Astrocyte (in vitro differentiated cells and primary cell): ENCODE data around the gene STK24. TPM values are rescaled to one million over a fixed set of nuclear protein-coding genes. Genes with fewer than 3 reads are reported as not detected.

Source experiments
- DNase-seq: peaks from one replicate; pipeline ENCODE4 v3.0.0-alpha.2; 2010; ENCODE audit warnings: low read depth
- FAIRE-seq: peaks from 2 replicates; lab custom pipeline; 2011; peaks lifted over from hg19 to GRCh38; lab: Jason Lieb, UNC
- H2AFZ ChIP-seq: 2 replicates; pipeline ENCODE4 v1.6.0; 2012; ENCODE audit warnings: low read depth, low read length, inconsistent platforms
- H3K27ac ChIP-seq: 2 replicates; pipeline ENCODE4 v1.5.1; 2011; ENCODE audit warnings: low read depth, low read length, inconsistent platforms
- H3K27me3 ChIP-seq: 2 replicates; pipeline ENCODE4 v1.6.0; 2011; ENCODE audit warnings: low read length, inconsistent platforms; ENCODE audit not compliant: insufficient read depth
- H3K36me3 ChIP-seq: 2 replicates; pipeline ENCODE4 v1.5.1; 2011; ENCODE audit warnings: low read length, inconsistent platforms; ENCODE audit not compliant: insufficient read depth
- H3K4me1 ChIP-seq: 2 replicates; pipeline ENCODE4 v1.5.1; 2011; ENCODE audit warnings: low read length, inconsistent platforms; ENCODE audit not compliant: insufficient read depth
- H3K4me2 ChIP-seq: 2 replicates; pipeline ENCODE4 v1.6.0; 2012; ENCODE audit warnings: low read length, inconsistent platforms
- H3K4me3 ChIP-seq: 2 replicates; pipeline ENCODE4 v1.5.1; 2011; ENCODE audit warnings: low read depth, mild to moderate bottlenecking, low read length, inconsistent platforms; ENCODE audit not compliant: insufficient read depth
- H3K79me2 ChIP-seq: 2 replicates; pipeline ENCODE4 v1.6.0; 2012; ENCODE audit warnings: mild to moderate bottlenecking, low read length, inconsistent platforms; ENCODE audit not compliant: insufficient read depth
- H3K9ac ChIP-seq: 2 replicates; pipeline ENCODE4 v1.6.0; 2012; ENCODE audit warnings: mild to moderate bottlenecking, low read length, inconsistent platforms
- H3K9me3 ChIP-seq: 2 replicates; pipeline ENCODE4 v1.5.1; 2012; ENCODE audit warnings: low read depth, mild to moderate bottlenecking, low read length, inconsistent platforms; ENCODE audit not compliant: insufficient read depth
- H4K20me1 ChIP-seq: 2 replicates; pipeline ENCODE4 v1.6.0; 2012; ENCODE audit warnings: low read length, inconsistent platforms; ENCODE audit not compliant: insufficient read depth
- H3K27ac Mint-ChIP-seq: one replicate; pipeline ENCODE4 v1.8.0; 2021; ENCODE audit warnings: mild to moderate bottlenecking, mixed read lengths; ENCODE audit not compliant: unreplicated experiment
- H3K27me3 Mint-ChIP-seq: one replicate; pipeline ENCODE4 v1.8.0; 2021; ENCODE audit warnings: low read depth, mixed read lengths; ENCODE audit not compliant: unreplicated experiment
- H3K36me3 Mint-ChIP-seq: one replicate; pipeline ENCODE4 v1.8.0; 2021; ENCODE audit warnings: low read depth, mixed read lengths; ENCODE audit not compliant: unreplicated experiment
- H3K4me1 Mint-ChIP-seq: one replicate; pipeline ENCODE4 v1.8.0; 2021; ENCODE audit warnings: low read depth, mixed read lengths; ENCODE audit not compliant: unreplicated experiment
- H3K4me3 Mint-ChIP-seq: one replicate; pipeline ENCODE4 v1.8.0; 2021; ENCODE audit warnings: mild to moderate bottlenecking, moderate library complexity, mixed read lengths; ENCODE audit not compliant: unreplicated experiment
- H3K9me3 Mint-ChIP-seq: one replicate; pipeline ENCODE4 v1.8.0; 2021; ENCODE audit warnings: mild to moderate bottlenecking, mixed read lengths; ENCODE audit not compliant: unreplicated experiment
- CTCF ChIP-seq: IDR thresholded peaks from 2 replicates; pipeline ENCODE4 v1.5.1; 2011; ENCODE audit warnings: low read depth, mild to moderate bottlenecking, inconsistent platforms, low read length, moderate library complexity; ENCODE audit not compliant: insufficient read depth
- EZH2 ChIP-seq: IDR thresholded peaks from 2 replicates; pipeline ENCODE4 v1.6.1; 2012; ENCODE audit warnings: mild to moderate bottlenecking, low read length, inconsistent platforms; ENCODE audit not compliant: insufficient read depth
- total RNA-seq: library from RNA; stranded (reverse); gene quantifications from 2 replicates; pipeline ENCODE4 v1.2.1, GENCODE V29; 2021

Gene STK24
- total RNA-seq, 1 donor from 2014 or later: 96.1 TPM

GRCh38 chr13:98488736-98489135 is 88.2 kb downstream of the STK24 start:
- Histone ChIP-seq H4K20me1 (peaks cover 63% of the 10 kb centered on the region), H3K4me3 (no peak overlapping the region), H3K4me2 (no peak overlapping the region), H3K4me1 (peaks cover 37% of the 10 kb centered on the region), H3K27me3 (no peaks in the 10 kb centered on the region), H2AFZ (no peak overlapping the region), H3K79me2 (peaks cover 94% of the 10 kb centered on the region), H3K9me3 (no peaks in the 10 kb centered on the region), H3K27ac (no peak overlapping the region), H3K36me3 (no peaks in the 10 kb centered on the region), H3K9ac (no peak overlapping the region)
- H3K4me3 Mint-ChIP-seq: no peak overlapping the region
- H3K4me1 Mint-ChIP-seq: peaks cover 52% of the 10 kb centered on the region
- TF ChIP-seq EZH2: no peak
- TF ChIP-seq CTCF: no peak
- no peak for DNase-seq
- no peak overlapping the region for H3K27ac Mint-ChIP-seq
- H3K9me3 Mint-ChIP-seq: no peaks in the 10 kb centered on the region
- no peaks in the 10 kb centered on the region for H3K27me3 Mint-ChIP-seq
- peaks cover 13% of the 10 kb centered on the region for H3K36me3 Mint-ChIP-seq
- no peak for FAIRE-seq

- H3K9me3 Mint-ChIP-seq: no peaks in the 10 kb centered on the region
- Histone ChIP-seq H3K27ac (no peak overlapping the region), H2AFZ (no peak overlapping the region), H3K79me2 (peaks cover 94% of the 10 kb centered on the region), H3K9ac (no peak overlapping the region), H3K27me3 (no peaks in the 10 kb centered on the region), H3K4me1 (peaks cover 49% of the 10 kb centered on the region), H3K9me3 (no peaks in the 10 kb centered on the region), H3K4me3 (no peak overlapping the region), H3K36me3 (no peaks in the 10 kb centered on the region), H3K4me2 (no peak overlapping the region), H4K20me1 (peaks cover 64% of the 10 kb centered on the region)
- no peak for TF ChIP-seq EZH2
- no peak for TF ChIP-seq CTCF
- peaks cover 61% of the 10 kb centered on the region for H3K4me1 Mint-ChIP-seq
- H3K4me3 Mint-ChIP-seq: no peak overlapping the region
- DNase-seq (no peak), FAIRE-seq (no peak)
- no peaks in the 10 kb centered on the region for H3K27me3 Mint-ChIP-seq
- H3K27ac Mint-ChIP-seq: peak overlapping the region; percentile 20
- H3K36me3 Mint-ChIP-seq: peaks cover 13% of the 10 kb centered on the region
These were observed 89.4 kb downstream of the STK24 start for GRCh38 chr13:98487522-98487921.

GRCh38 chr13:98487016-98487415 is 89.9 kb downstream of the STK24 start:
- TF ChIP-seq CTCF (no peak), EZH2 (no peak)
- Mint-ChIP-seq H3K27me3 (no peaks in the 10 kb centered on the region), H3K4me3 (peak overlapping the region; percentile 24), H3K4me1 (peaks cover 60% of the 10 kb centered on the region), H3K36me3 (peaks cover 13% of the 10 kb centered on the region), H3K27ac (no peak overlapping the region), H3K9me3 (no peaks in the 10 kb centered on the region)
- no peak overlapping the region for H2AFZ ChIP-seq
- H4K20me1 ChIP-seq: peaks cover 58% of the 10 kb centered on the region
- H3K36me3 ChIP-seq: no peaks in the 10 kb centered on the region
- H3K4me2 ChIP-seq: no peak overlapping the region
- H3K9ac ChIP-seq: no peak overlapping the region
- peaks cover 94% of the 10 kb centered on the region for H3K79me2 ChIP-seq
- FAIRE-seq (peak; percentile 20), DNase-seq (no peak)
- H3K9me3 ChIP-seq: no peaks in the 10 kb centered on the region
- H3K27ac ChIP-seq: no peak overlapping the region
- peaks cover 54% of the 10 kb centered on the region for H3K4me1 ChIP-seq
- no peak overlapping the region for H3K4me3 ChIP-seq
- H3K27me3 ChIP-seq: no peaks in the 10 kb centered on the region
